ENCODE data around the gene CFAP210. TPM values are rescaled to one million over a fixed set of nuclear protein-coding genes. Genes with fewer than 3 reads are reported as not detected.

Gene CFAP210
- total RNA-seq, 6 experiments from 2014 or later: 0.10 to 0.19 (median 0.13) TPM; not detected in 2

DNA sequence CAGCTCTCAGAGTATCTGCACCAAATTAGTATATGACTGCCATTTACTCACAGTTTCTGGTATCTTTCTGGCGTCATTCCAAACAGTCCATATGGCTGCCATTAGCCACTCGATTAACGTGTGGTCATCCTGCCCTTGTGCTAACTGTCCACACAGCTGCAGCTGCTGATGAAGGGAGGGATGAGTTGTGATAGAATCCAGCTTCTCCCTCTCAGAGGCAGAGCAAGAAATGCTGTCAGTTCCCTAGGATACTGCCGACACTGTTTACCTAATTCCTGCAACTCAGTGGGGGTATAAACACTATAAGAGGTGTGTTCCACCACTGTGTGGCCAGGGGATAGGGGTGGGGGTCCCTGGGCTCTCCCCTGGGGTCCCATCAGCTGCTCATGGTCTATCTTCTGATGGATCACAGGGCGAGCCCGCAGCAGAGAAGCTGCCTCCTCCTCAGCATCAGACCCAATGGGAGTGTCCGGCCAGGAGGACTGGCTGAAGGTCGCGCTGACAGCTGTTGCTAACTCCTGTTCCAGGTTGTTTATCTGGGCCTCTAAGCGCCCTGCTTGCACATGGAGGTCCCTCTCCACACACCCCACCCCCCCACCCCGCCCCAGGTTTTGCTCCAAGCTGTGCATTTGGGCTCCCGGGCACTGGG lies 22.2 kb upstream of the CFAP210 start:
- H3K4me3 Mint-ChIP-seq: peak overlapping the region; percentile 71
- H3K27ac Mint-ChIP-seq: no peak overlapping the region
- TF ChIP-seq, protein P1, sequence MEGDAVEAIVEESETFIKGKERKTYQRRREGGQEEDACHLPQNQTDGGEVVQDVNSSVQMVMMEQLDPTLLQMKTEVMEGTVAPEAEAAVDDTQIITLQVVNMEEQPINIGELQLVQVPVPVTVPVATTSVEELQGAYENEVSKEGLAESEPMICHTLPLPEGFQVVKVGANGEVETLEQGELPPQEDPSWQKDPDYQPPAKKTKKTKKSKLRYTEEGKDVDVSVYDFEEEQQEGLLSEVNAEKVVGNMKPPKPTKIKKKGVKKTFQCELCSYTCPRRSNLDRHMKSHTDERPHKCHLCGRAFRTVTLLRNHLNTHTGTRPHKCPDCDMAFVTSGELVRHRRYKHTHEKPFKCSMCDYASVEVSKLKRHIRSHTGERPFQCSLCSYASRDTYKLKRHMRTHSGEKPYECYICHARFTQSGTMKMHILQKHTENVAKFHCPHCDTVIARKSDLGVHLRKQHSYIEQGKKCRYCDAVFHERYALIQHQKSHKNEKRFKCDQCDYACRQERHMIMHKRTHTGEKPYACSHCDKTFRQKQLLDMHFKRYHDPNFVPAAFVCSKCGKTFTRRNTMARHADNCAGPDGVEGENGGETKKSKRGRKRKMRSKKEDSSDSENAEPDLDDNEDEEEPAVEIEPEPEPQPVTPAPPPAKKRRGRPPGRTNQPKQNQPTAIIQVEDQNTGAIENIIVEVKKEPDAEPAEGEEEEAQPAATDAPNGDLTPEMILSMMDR (IDR thresholded peaks at IDR 0.05): no peak
- DNase-seq: peak; percentile 62
- H3K27me3 Mint-ChIP-seq (ENCODE audit: insufficient read depth): no peaks in the 10 kb centered on the region; the same call in none of the 2 replicates
- H3K36me3 Mint-ChIP-seq (ENCODE audit: low read depth): no peaks in the 10 kb centered on the region
- H3K9me3 Mint-ChIP-seq: no peaks in the 10 kb centered on the region
- peaks cover 39% of the 10 kb centered on the region for H3K4me1 Mint-ChIP-seq (ENCODE audit: low read depth)

DNA sequence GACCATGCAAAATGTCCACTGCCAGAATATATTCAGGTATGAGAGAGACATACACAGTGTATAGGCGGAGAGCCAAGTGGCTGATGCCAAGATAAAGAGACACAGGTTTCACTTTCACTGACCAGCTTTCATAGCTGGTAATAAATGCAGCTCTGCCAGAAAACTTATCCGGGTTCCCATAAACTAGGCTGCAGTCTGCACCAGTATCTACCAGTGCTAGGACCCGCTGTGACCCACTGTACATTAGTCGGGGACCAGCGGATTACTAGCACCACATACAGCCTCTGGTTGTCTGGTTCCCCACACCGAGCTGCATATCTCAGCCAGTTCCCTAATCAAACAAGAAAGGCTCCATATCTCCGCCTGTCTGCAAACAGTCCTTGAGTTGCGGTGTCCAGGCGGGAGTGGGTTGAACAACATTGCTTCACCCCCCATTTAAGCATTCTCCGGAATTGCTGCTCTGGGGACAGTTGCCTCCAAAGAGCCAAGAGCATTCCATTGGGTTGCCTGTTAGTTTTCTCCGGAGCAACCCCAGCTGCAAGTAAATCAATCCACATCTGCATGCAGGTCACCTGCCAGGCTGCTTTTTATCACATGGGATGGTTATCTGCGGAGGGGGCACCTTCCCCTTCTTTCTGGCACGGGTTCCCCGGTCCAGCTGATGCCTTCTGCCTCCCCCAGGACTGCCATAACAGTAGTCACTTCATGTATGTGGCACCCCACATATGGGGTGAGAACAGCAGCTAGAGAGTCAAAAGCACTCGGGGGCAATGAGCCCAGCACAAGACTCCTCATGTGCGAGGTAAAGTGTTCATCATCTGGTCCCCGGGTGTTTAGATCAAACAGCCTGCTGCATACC lies 21.4 kb upstream of the CFAP210 start:
- H3K27ac Mint-ChIP-seq: peak overlapping the region; percentile 20; the same call in 1 of the 2 replicates
- H3K4me3 Mint-ChIP-seq: peak overlapping the region; percentile 71
- H3K4me1 Mint-ChIP-seq (ENCODE audit: low read depth): peaks cover 39% of the 10 kb centered on the region
- H3K27me3 Mint-ChIP-seq (ENCODE audit: insufficient read depth): no peaks in the 10 kb centered on the region; the same call in none of the 2 replicates
- no peaks in the 10 kb centered on the region for H3K9me3 Mint-ChIP-seq
- H3K36me3 Mint-ChIP-seq (ENCODE audit: low read depth): no peaks in the 10 kb centered on the region
- TF ChIP-seq, protein P1 (IDR thresholded peaks at IDR 0.05): no peak
- DNase-seq: no peak

DNA sequence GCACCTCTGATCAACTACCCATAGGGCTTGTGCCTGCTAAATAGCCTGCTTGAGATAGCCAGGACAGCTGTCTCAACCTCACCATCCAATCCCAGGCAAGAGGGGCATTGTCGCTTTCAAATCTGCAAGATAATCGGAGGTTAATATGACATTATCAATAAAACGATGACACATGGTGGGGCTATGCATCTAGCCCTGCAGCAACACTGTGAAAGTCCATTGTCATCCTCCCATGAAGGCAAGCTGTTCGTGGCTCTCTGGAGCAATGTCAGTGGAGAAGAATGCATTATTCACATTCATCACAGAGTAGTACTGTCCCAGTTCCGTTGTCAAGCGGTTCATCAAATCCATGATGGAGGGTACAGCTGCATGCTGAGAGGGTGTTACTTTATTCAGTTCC lies 20.5 kb upstream of the CFAP210 start:
- TF ChIP-seq, protein P1 (IDR thresholded peaks at IDR 0.05): no peak
- Mint-ChIP-seq H3K4me3 (peak overlapping the region; percentile 71; the same call in 1 of the 2 replicates), H3K27ac (no peak overlapping the region), H3K36me3 (ENCODE audit: low read depth) (no peaks in the 10 kb centered on the region), H3K4me1 (ENCODE audit: low read depth) (peaks cover 39% of the 10 kb centered on the region), H3K27me3 (ENCODE audit: insufficient read depth) (no peaks in the 10 kb centered on the region; the same call in none of the 2 replicates), H3K9me3 (no peaks in the 10 kb centered on the region)
- peak; percentile 40 for DNase-seq

DNA sequence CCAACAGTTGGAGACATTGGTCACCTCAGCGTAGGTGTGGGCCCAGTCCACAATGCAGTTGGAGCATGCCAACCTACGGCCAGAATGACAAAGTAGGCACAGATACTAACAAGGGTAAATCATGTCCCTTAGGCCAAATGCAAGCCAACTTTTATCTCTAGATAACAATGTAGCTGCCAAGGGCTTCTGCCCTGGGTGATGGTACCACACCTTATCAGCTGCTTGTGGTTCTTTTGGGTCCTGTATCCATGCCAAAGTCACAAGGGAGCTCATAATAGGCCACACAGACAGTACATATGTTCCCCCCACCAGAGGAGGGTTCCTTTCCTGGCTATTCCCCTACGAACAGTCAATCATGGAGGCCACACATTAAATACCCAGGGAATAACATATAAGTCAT lies 19.1 kb upstream of the CFAP210 start:
- TF ChIP-seq, protein P1 (IDR thresholded peaks at IDR 0.05): no peak
- Mint-ChIP-seq H3K36me3 (ENCODE audit: low read depth) (no peaks in the 10 kb centered on the region), H3K4me1 (ENCODE audit: low read depth) (peaks cover 39% of the 10 kb centered on the region), H3K27me3 (ENCODE audit: insufficient read depth) (no peaks in the 10 kb centered on the region; the same call in none of the 2 replicates), H3K4me3 (no peak overlapping the region), H3K9me3 (no peaks in the 10 kb centered on the region), H3K27ac (no peak overlapping the region)
- no peak for DNase-seq

DNA sequence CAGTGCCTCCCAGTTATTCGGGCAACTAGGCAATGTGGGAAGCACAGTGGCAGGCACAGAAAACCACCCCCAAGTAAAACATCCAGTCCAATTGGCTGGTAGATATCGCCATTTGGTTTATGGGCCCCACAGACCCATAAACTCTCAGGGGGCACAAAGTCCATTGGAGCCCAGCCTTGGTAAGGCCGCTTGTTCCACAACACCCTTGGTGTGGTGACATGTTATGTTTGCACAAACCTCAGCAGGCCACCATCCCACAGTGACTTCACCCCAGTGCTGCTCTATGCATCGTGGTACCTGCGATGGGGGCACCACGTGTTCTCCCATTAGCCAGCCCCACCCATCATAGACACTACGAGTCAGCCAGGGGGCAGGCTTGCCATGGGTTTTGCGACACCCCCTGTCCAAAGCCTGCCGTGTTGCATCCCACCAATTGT lies 18.6 kb upstream of the CFAP210 start:
- H3K9me3 Mint-ChIP-seq: no peaks in the 10 kb centered on the region

More for the DNA sequence above, 18.6 kb upstream of the CFAP210 start:
- Mint-ChIP-seq H3K36me3 (ENCODE audit: low read depth) (no peaks in the 10 kb centered on the region), H3K4me3 (no peak overlapping the region), H3K27me3 (ENCODE audit: insufficient read depth) (no peaks in the 10 kb centered on the region; the same call in none of the 2 replicates), H3K4me1 (ENCODE audit: low read depth) (peaks cover 36% of the 10 kb centered on the region), H3K27ac (no peak overlapping the region)
- TF ChIP-seq, protein P1 (IDR thresholded peaks at IDR 0.05): no peak
- DNase-seq: no peak
